ENCODE measurements around the gene TRIM16.
"Not testable (repeated sequence)": the region's sequence is repeated elsewhere in the genome, so short reads cannot be mapped to it uniquely, and the experiment has no call there.

DNA sequence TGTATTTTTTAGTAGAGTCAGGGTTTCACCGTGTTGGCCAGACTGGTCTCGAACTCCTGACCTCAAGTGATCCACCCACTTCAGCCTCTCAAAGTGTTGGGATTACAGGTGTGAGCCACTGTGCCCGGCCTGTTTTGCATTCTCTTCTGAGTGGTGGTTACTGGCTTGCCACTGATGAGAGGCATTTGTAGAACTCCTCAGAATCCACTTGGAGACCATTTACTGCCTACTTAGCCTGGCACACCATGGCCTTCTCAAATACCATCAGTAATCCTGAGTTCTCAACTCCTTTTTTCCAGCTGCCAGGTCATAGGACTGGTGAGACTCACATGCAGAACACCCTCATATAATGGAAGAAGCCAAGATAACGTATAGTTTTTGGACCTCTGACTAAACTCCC, 42.1 kb downstream of the TRIM16 start:
- TF ChIP-seq, protein P1, sequence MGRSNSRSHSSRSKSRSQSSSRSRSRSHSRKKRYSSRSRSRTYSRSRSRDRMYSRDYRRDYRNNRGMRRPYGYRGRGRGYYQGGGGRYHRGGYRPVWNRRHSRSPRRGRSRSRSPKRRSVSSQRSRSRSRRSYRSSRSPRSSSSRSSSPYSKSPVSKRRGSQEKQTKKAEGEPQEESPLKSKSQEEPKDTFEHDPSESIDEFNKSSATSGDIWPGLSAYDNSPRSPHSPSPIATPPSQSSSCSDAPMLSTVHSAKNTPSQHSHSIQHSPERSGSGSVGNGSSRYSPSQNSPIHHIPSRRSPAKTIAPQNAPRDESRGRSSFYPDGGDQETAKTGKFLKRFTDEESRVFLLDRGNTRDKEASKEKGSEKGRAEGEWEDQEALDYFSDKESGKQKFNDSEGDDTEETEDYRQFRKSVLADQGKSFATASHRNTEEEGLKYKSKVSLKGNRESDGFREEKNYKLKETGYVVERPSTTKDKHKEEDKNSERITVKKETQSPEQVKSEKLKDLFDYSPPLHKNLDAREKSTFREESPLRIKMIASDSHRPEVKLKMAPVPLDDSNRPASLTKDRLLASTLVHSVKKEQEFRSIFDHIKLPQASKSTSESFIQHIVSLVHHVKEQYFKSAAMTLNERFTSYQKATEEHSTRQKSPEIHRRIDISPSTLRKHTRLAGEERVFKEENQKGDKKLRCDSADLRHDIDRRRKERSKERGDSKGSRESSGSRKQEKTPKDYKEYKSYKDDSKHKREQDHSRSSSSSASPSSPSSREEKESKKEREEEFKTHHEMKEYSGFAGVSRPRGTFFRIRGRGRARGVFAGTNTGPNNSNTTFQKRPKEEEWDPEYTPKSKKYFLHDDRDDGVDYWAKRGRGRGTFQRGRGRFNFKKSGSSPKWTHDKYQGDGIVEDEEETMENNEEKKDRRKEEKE (IDR thresholded peaks at IDR 0.05; ENCODE audit: borderline replicate concordance in 1 of 2, control insufficient read depth in 1 of 2, low read depth in 2 of 2, low read length in 1 of 2) = not testable (repeated sequence)
- not testable (repeated sequence) for TF ChIP-seq ZNF184 (CRISPR knock-in tag; IDR thresholded peaks at IDR 0.05); ZNF23 (CRISPR knock-in tag; IDR thresholded peaks at IDR 0.05); ZFP1 (CRISPR knock-in tag; IDR thresholded peaks at IDR 0.05); KLF6 (CRISPR knock-in tag; IDR thresholded peaks at IDR 0.05; ENCODE audit: borderline replicate concordance); RFX5 (IDR thresholded peaks at IDR 0.05; ENCODE audit: low read depth, low read length)
- TF ChIP-seq, protein P2, sequence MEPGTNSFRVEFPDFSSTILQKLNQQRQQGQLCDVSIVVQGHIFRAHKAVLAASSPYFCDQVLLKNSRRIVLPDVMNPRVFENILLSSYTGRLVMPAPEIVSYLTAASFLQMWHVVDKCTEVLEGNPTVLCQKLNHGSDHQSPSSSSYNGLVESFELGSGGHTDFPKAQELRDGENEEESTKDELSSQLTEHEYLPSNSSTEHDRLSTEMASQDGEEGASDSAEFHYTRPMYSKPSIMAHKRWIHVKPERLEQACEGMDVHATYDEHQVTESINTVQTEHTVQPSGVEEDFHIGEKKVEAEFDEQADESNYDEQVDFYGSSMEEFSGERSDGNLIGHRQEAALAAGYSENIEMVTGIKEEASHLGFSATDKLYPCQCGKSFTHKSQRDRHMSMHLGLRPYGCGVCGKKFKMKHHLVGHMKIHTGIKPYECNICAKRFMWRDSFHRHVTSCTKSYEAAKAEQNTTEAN (CRISPR knock-in tag; IDR thresholded peaks at IDR 0.05) = not testable (repeated sequence)

Data from K562 (cell line).